ENCODE measurements around the gene PLEKHJ1.

PLEKHJ1 gene

DNA sequence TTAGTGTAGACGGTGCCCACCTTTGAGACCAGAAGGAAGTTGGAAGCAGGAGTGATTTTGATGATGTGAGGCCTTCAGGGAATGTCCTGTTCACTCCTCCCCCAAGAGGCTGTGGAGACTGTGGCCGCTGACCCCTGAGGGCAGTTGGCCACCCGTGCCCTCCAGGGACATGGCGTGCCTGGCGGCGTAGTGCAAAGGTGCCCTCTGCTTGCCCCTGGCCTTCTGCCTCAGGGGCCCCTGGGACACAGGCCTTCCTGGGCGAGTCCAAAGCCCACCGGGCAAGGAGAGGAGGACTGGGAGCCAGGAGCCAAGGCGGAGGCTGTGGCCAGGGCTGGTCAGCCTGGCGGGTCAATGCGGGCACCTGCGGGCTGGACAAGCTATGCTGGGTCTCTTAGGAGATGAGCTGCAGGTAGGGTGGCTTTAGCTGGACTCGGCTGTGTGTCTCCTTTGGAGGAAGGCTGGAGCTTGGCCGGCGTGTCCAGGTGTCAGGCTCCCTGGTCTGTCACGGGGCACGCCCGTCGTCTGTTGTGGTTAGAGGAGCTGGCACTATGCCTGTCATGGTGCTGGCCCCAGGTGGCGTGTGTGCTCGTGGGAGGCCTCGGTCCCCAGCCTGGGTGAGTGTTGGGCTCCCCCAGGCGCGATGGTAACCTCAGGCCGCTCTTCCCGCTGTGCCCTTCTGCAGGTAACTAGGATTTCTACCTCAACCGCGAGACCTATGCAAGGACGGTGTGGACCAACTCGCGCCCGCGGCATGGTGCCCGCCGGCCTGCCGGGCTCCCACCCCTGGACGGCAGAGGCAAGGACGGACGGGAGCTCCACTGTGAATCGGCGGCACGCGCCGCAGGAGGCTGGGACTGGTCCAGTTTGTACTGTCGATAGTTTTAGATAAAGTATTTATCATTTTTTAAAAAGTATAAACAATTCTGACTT lies 6.8 kb downstream of the PLEKHJ1 start:
- H3K27ac ChIP-seq, result no peak overlapping the region
- TF ChIP-seq ZFX (IDR thresholded peaks at IDR 0.05), result no peak
- TF ChIP-seq, protein P1, sequence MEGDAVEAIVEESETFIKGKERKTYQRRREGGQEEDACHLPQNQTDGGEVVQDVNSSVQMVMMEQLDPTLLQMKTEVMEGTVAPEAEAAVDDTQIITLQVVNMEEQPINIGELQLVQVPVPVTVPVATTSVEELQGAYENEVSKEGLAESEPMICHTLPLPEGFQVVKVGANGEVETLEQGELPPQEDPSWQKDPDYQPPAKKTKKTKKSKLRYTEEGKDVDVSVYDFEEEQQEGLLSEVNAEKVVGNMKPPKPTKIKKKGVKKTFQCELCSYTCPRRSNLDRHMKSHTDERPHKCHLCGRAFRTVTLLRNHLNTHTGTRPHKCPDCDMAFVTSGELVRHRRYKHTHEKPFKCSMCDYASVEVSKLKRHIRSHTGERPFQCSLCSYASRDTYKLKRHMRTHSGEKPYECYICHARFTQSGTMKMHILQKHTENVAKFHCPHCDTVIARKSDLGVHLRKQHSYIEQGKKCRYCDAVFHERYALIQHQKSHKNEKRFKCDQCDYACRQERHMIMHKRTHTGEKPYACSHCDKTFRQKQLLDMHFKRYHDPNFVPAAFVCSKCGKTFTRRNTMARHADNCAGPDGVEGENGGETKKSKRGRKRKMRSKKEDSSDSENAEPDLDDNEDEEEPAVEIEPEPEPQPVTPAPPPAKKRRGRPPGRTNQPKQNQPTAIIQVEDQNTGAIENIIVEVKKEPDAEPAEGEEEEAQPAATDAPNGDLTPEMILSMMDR (conservative IDR thresholded peaks at IDR 0.05), result no peak

DNA sequence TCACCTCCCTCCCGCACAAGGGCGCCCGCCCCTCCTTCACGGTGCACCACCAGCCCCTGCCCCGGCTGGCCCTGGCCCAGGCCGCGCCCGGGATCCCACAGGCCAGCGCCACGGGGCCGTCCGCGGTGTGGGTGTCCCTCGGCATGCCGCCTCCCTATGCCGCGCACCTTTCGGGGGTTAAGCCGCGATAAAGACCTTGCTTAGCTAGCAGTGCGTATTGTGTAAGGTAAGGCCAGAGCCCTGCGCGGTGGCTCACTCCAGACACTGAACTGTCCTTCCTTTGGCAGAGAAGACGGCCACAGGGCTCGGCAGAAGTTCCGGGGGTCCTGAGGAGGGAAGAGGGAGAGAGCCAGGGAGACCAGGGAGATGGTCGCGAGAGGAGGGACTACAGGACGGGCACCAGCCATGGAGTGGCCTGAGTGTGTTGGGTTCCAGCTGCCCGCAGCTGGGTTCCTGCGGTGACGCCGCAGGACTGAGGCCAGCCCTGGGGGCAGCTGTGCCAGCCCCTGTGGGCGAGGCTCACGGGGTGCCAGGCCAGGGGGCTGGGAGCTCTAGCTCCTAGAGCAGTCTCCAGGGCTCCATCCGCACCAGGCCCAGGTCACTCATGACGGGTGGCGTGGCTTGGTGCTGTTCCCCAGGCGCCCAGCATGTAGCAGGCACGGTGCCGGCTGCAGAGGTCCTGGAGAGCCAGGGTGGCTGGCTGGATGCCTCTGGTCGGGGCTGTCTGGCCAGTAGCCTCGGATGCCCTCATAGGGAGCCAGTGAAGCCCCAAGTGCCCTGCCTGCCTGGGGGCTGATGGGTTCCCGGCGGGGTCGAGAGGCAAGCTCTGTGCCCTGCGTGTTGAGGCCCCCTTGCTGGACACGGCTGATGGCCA lies 7.7 kb downstream of the PLEKHJ1 start:
- TF ChIP-seq, protein P1 (conservative IDR thresholded peaks at IDR 0.05), result no peak
- no peak for TF ChIP-seq ZFX (IDR thresholded peaks at IDR 0.05)
- no peak overlapping the region for H3K27ac ChIP-seq

DNA sequence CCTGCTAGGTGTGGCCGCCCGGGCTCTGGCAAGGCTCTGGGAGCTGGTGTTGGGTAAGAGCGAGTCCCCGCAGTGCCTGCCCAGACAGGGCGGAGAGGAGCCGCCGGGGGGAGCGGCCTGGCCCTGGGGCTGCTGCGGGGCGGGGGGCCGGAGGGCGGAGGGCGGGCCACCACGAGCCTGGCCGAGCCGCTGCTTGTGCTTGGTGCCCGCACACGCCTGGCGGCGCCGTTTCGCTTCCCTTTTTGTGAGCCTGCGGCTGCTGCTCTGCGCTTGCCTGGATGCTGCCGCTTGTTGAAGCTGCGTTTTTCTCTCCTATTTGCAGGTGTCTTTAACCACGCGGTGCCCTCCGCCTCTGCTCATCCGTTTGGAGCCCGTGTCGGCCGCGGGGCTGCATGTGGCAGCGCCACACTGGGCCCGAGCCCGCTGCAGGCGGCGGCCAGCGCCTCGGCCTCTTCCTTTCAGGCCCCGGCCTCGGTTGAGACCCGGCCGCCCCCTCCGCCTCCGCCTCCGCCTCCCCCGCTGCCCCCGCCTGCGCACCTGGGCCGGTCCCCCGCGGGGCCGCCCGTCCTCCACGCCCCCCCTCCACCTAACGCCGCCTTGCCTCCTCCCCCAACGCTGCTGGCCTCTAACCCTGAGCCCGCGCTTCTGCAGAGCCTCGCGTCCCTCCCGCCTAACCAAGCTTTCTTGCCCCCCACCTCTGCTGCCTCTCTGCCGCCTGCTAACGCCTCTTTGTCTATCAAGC lies 8.5 kb downstream of the PLEKHJ1 start:
- TF ChIP-seq, protein P1 (conservative IDR thresholded peaks at IDR 0.05), result no peak
- TF ChIP-seq ZFX (IDR thresholded peaks at IDR 0.05), result no peak
- no peak overlapping the region for H3K27ac ChIP-seq

DNA sequence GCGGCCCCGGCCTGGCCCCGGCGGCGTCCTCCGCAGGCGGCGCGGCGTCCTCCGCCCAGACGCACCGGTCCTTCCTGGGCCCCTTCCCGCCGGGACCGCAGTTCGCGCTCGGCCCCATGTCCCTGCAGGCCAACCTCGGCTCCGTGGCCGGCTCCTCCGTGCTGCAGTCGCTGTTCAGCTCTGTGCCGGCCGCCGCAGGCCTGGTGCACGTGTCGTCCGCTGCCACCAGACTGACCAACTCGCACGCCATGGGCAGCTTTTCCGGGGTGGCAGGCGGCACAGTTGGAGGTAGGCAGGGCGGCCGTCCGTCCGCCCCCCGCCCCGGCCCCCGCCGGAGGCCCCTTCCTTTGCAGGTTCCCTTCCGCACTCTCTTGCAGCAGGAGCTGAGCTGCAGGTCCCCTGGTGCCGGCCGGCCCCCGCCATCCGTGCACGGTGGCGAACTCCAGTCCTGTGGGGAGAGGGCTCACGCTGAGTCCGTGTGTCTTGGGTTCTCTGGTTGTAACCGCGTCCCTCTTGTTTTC lies 9.2 kb downstream of the PLEKHJ1 start:
- H3K27ac ChIP-seq, result no peak overlapping the region

DNA sequence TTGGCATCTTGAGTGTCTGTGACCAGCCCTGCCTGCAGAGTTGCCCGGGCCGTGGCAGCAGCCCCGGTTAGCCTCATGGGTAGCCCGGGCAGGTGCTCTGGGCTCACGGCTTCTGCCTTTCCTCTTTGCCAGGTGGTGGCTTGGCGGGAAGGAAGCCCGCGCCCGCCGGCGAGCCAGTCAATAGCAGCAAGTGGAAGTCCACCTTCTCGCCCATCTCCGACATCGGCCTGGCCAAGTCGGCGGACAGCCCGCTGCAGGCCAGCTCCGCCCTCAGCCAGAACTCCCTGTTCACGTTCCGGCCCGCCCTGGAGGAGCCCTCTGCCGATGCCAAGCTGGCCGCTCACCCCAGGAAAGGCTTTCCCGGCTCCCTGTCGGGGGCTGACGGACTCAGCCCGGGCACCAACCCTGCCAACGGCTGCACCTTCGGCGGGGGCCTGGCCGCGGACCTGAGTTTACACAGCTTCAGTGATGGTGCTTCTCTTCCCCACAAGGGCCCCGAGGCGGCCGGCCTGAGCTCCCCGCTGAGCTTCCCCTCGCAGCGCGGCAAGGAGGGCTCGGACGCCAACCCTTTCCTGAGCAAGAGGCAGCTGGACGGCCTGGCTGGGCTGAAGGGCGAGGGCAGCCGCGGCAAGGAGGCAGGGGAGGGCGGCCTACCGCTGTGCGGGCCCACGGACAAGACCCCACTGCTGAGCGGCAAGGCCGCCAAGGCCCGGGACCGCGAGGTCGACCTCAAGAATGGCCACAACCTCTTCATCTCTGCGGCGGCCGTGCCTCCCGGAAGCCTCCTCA lies 9.9 kb downstream of the PLEKHJ1 start:
- no peak overlapping the region for H3K27ac ChIP-seq
- no peak for TF ChIP-seq ZFX (IDR thresholded peaks at IDR 0.05)
- TF ChIP-seq, protein P1 (conservative IDR thresholded peaks at IDR 0.05), result no peak

More for the DNA sequence above, 9.2 kb downstream of the PLEKHJ1 start:
- TF ChIP-seq, protein P1 (conservative IDR thresholded peaks at IDR 0.05), result no peak
- TF ChIP-seq ZFX (IDR thresholded peaks at IDR 0.05), result no peak

DNA sequence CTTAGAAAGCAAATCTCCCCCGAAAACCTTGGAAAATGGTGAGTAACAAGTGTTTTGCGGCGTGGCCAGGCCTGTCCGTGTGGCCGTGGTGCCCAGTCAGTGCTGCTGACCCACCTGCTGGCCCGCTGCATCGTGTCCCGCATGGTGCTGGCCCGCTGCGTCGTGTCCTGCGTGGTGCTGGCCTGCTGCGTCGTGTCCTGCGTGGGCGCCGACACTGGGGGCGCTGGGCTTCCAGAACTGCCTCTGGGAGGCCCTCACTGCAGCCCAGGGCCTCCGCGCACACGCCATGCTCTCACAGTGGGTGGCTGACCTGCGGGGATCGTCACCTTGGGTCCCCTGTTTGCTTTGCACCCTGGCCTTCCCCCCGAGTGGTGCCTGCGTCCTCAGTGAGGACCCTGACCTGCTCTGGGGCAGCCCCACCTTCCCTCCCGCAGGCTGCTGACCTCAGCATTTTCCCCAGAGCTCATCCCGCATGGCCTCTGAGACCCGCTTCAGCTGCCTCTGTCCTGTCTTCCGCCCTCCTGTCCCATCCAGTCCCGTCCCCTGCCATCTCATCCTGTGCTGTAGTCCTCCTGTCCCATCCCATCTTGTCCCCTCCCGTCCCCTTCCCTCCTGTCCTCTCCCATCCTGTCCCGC lies 10.6 kb downstream of the PLEKHJ1 start:
- H3K27ac ChIP-seq, result no peak overlapping the region
- no peak for TF ChIP-seq ZFX (IDR thresholded peaks at IDR 0.05)
- TF ChIP-seq, protein P1 (conservative IDR thresholded peaks at IDR 0.05), result no peak

Measured in C4-2B (cell line).